ENCODE results near the gene MAST4. TPM values are rescaled to one million over a fixed set of nuclear protein-coding genes. Genes with fewer than 3 reads are reported as not detected.

The MAST4 gene
- total and polyA plus RNA-seq, 2 of the 8 experiments (the other 6 are each of a cell fraction or from before 2014, with no cell fraction given) = 1.5 to 2.6 TPM

GRCh38 chr5:66889524-66889923, 293.3 kb downstream of the MAST4 start:
- Histone ChIP-seq H4K20me1 (replicated peaks in 1 of 2; ENCODE audit: control insufficient read depth in 1 of 2, insufficient read depth in 2 of 2, low read length in 2 of 2) (no peaks in the 10 kb centered on the region), H3K9ac (replicated peaks in 1 of 4; ENCODE audit: extremely low read depth in 1 of 4, low read depth in 3 of 4, low read length in 3 of 4) (no peak overlapping the region), H2AK5ac (ENCODE audit: low read depth, low read length) (no peak overlapping the region), H4K8ac (ENCODE audit: extremely low read depth, insufficient read depth, low read length) (no peak overlapping the region), H3K4me2 (ENCODE audit: insufficient read depth in 1 of 2, low read depth in 2 of 2, low read length in 2 of 2) (no peak overlapping the region), H3K27me3 (replicated peaks in 1 of 4; ENCODE audit: control insufficient read depth in 3 of 4, extremely low read depth in 1 of 4, insufficient read depth in 3 of 4, low read length in 3 of 4) (no peaks in the 10 kb centered on the region), H2BK5ac (ENCODE audit: low read depth, low read length) (no peak overlapping the region), H3K4me3 (ENCODE audit: extremely low read depth in 1 of 4, insufficient read depth in 2 of 4, low read depth in 3 of 4, low read length in 4 of 4) (no peak overlapping the region), H3K56ac (replicated peaks; ENCODE audit: insufficient read length, low read depth, low read length) (no peak overlapping the region), H2BK20ac (ENCODE audit: low read length) (no peak overlapping the region), H4K91ac (replicated peaks; ENCODE audit: insufficient read length, low read length) (no peak overlapping the region), H3K23ac (ENCODE audit: insufficient read length) (no peak overlapping the region), H3K4me1 (replicated peaks in 1 of 4; ENCODE audit: control insufficient read depth in 3 of 4, insufficient read depth in 4 of 4, low read length in 3 of 4) (peaks cover 0 to 9% (median 3%) of the 10 kb centered on the region in 4 experiments; a peak in 3 of 7 replicates), H4K5ac (ENCODE audit: insufficient read length, low read depth, low read length) (no peak overlapping the region), H2BK120ac (replicated peaks; ENCODE audit: low read depth, low read length) (no peak overlapping the region), H3K79me1 (ENCODE audit: low read depth, low read length) (no peaks in the 10 kb centered on the region), H3K4ac (replicated peaks; ENCODE audit: insufficient read length, low read depth, low read length) (no peak overlapping the region), H2AFZ (ENCODE audit: low read length) (no peak overlapping the region), H2BK15ac (ENCODE audit: low read length) (0 out of 2 replicates have a peak overlapping the region, but pooled peaks have one; percentile 31), H3K36me3 (ENCODE audit: control insufficient read depth in 2 of 4, insufficient read depth in 4 of 4, low read length in 3 of 4) (no peaks in the 10 kb centered on the region), H3K9me3 (ENCODE audit: insufficient read depth in 2 of 2, low read depth in 1 of 2, low read length in 1 of 2) (no peaks in the 10 kb centered on the region), H2BK12ac (ENCODE audit: low read depth, low read length) (no peak overlapping the region), H3K23me2 (ENCODE audit: low read depth, low read length) (no peaks in the 10 kb centered on the region), H3K18ac (ENCODE audit: extremely low read depth, low read length) (no peak overlapping the region), H3K79me2 (ENCODE audit: control insufficient read depth in 1 of 2, insufficient read depth in 2 of 2, low read length in 2 of 2) (no peaks in the 10 kb centered on the region), H3K27ac (ENCODE audit: low read depth, low read length) (no peak overlapping the region), H3K14ac (ENCODE audit: insufficient read length) (no peak overlapping the region)
- CTCF ChIA-PET (ENCODE audit: partially characterized antibody) = interaction anchor here (1.2 to 1.7 kb wide), 5 partner anchors 17 to 583 kb away, joined by 3 to 6 read pairs (median 4); no protein-coding TSS in a partner anchor
- no peak for FAIRE-seq
- POLR2A ChIA-PET (ENCODE audit: partially characterized antibody) = no interaction called here
- no peak for TF ChIP-seq ZNF274 (IDR thresholded peaks at IDR 0.05; ENCODE audit: borderline replicate concordance, extremely low read depth, low read length)
- no peak for TF ChIP-seq JUN (IDR thresholded peaks at IDR 0.05; ENCODE audit: low read depth, low read length)
- TF ChIP-seq BACH1 (IDR thresholded peaks at IDR 0.05; ENCODE audit: low read length) = no peak
- TF ChIP-seq, protein P1, sequence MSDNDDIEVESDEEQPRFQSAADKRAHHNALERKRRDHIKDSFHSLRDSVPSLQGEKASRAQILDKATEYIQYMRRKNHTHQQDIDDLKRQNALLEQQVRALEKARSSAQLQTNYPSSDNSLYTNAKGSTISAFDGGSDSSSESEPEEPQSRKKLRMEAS (IDR thresholded peaks at IDR 0.05) = no peak
- DNase-seq (ENCODE audit: low read depth in 1 of 2, low spot score in 2 of 2) = no peak
- WGBS, 2 experiments (ENCODE audit: extremely low coverage in 1 of 2, insufficient coverage in 1 of 2, insufficient read length in 1 of 2, insufficient replicate concordance in 2 of 2, low coverage in 1 of 2, low lambda C conversion rate in 2 of 2, missing lambda C conversion rate in 1 of 2) = 82% methylated on average over 4 of the region's 4 CpGs; no CpG with 5 or more reads in 1 of the 2 experiments

Data from H1 (cell line).